ENCODE measurements around the gene STK24.

STK24 gene

GRCh38 chr13:98443329-98443728 is 133.6 kb downstream of the STK24 start:
- TF ChIP-seq EZH2phosphoT487 (IDR thresholded peaks at IDR 0.05; ENCODE audit: borderline replicate concordance, low read length): no peak
- TF ChIP-seq CTCF (IDR thresholded peaks at IDR 0.05; ENCODE audit: low read depth, low read length, poor library complexity, severe bottlenecking): no peak
- Histone ChIP-seq H3K4me3 (ENCODE audit: low read length) (no peak overlapping the region), H3K79me2 (ENCODE audit: control insufficient read depth, low read length) (no peaks in the 10 kb centered on the region)

DNA sequence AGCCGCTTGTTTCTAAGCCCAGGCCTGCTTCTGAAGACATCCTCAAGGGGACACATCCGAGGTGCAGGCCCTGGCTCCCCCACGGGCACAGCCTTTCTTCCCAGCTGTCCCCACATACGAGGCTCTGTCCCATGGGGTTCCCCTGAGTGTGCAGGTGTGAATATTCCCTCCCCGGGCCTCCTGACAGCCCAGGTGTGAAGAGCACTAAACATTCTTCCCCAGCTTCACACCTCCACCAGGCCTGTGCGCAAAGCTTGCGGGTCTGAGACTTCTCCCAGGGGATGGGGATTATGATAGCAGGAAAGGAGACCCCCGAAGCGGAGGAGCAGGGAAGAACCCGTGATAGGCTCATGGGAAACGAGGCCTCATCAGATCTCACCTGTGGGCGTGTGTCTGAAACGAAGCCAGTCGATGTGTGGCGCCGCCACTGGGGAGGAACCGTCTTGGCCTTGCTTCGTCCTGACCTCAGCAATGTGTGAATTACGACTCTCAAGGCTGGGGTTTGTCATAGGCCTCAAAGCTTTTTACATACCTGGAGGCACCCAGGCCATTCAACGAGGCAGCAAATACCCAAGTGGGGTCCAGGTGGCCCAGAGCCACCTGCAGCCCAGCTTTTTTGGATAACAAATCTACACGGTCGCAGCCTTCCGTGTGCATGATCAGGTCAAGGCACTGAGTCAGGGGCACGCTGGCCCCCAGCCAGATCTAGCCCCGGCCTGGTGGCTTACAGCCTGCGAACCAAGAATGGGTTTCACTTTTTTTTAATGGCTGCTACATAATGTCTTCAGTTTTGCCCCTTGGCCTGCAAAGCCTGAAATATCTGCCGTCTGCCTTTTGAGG is 134.3 kb downstream of the STK24 start:
- no peak overlapping the region for H3K4me2 ChIP-seq (ENCODE audit: low read length)
- H3K4me1 ChIP-seq (ENCODE audit: control insufficient read depth, low read length): peaks cover 11% of the 10 kb centered on the region
- no peaks in the 10 kb centered on the region for H3K27me3 ChIP-seq (ENCODE audit: control insufficient read depth, low read length)
- TF ChIP-seq CTCF (IDR thresholded peaks at IDR 0.05; ENCODE audit: low read depth, low read length, poor library complexity, severe bottlenecking) (no peak), EZH2phosphoT487 (IDR thresholded peaks at IDR 0.05; ENCODE audit: borderline replicate concordance, low read length) (no peak)
- no peak overlapping the region for H3K27ac ChIP-seq (ENCODE audit: low read depth, low read length)
- no peaks in the 10 kb centered on the region for H4K20me1 ChIP-seq (ENCODE audit: control insufficient read depth, insufficient read depth, low read depth, low read length)
- H3K36me3 ChIP-seq (ENCODE audit: control insufficient read depth, low read length): no peaks in the 10 kb centered on the region
- H3K79me2 ChIP-seq (ENCODE audit: control insufficient read depth, low read length): no peaks in the 10 kb centered on the region
- H3K9me3 ChIP-seq (ENCODE audit: control insufficient read depth, insufficient read depth, low read length): no peaks in the 10 kb centered on the region
- no peaks in the 10 kb centered on the region for H3F3A ChIP-seq (ENCODE audit: control insufficient read depth, insufficient read depth)
- no peaks in the 10 kb centered on the region for H3K9me2 ChIP-seq (replicated peaks; ENCODE audit: control insufficient read depth, low read length)
- no peak overlapping the region for H3K4me3 ChIP-seq (ENCODE audit: low read length)

More at GRCh38 chr13:98443329-98443728, 133.6 kb downstream of the STK24 start:
- Histone ChIP-seq H3K27me3 (ENCODE audit: control insufficient read depth, low read length) (no peaks in the 10 kb centered on the region), H3F3A (ENCODE audit: control insufficient read depth, insufficient read depth) (peaks cover under 1% of the 10 kb centered on the region; the same call in 1 of the 2 replicates), H3K9me2 (replicated peaks; ENCODE audit: control insufficient read depth, low read length) (no peaks in the 10 kb centered on the region), H3K4me2 (ENCODE audit: low read length) (no peak overlapping the region), H3K36me3 (ENCODE audit: control insufficient read depth, low read length) (peaks cover 6% of the 10 kb centered on the region; the same call in 1 of the 2 replicates), H3K4me1 (ENCODE audit: control insufficient read depth, low read length) (peaks cover 11% of the 10 kb centered on the region), H3K9me3 (ENCODE audit: control insufficient read depth, insufficient read depth, low read length) (no peaks in the 10 kb centered on the region), H3K27ac (ENCODE audit: low read depth, low read length) (no peak overlapping the region), H4K20me1 (ENCODE audit: control insufficient read depth, insufficient read depth, low read depth, low read length) (no peaks in the 10 kb centered on the region)

DNA sequence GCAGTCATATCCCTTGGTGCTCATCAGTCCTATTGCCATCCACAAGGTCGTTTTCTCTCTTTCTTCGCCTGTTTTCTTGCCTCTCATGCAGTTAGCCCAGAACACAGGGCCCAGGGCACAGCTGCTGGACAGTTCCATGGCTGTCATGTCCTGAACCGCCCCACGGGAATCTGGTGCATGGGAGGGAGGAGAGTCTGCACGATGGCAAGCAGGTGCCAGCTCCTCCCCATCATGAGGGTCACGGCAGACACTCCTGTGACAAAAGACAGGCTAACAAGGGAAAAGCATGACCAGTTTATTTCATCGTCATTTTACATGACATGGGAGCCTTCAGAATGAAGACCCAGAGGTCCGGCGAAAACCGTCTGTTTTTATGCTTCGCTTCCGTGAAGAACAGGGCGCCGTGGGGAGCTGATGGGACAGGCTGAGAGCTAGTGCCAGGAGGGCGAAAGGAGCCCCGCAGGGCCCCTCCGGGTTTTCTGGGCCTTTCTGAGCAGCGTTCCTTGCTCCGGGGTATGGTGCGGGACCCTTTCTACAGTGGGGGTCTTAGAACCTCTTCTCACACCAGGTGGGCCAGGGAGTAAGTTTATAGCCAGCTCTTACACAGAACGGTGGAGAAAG is 135.7 kb downstream of the STK24 start:
- H4K20me1 ChIP-seq (ENCODE audit: control insufficient read depth, insufficient read depth, low read depth, low read length): no peaks in the 10 kb centered on the region
- no peaks in the 10 kb centered on the region for H3K79me2 ChIP-seq (ENCODE audit: control insufficient read depth, low read length)
- no peak overlapping the region for H3K4me2 ChIP-seq (ENCODE audit: low read length)
- H3K36me3 ChIP-seq (ENCODE audit: control insufficient read depth, low read length): no peaks in the 10 kb centered on the region
- no peak for TF ChIP-seq CTCF (IDR thresholded peaks at IDR 0.05; ENCODE audit: low read depth, low read length, poor library complexity, severe bottlenecking)
- no peak for TF ChIP-seq EZH2phosphoT487 (IDR thresholded peaks at IDR 0.05; ENCODE audit: borderline replicate concordance, low read length)
- no peaks in the 10 kb centered on the region for H3K9me3 ChIP-seq (ENCODE audit: control insufficient read depth, insufficient read depth, low read length)
- H3K4me3 ChIP-seq (ENCODE audit: low read length): no peak overlapping the region
- no peak overlapping the region for H3K27ac ChIP-seq (ENCODE audit: low read depth, low read length)
- H3K9me2 ChIP-seq (replicated peaks; ENCODE audit: control insufficient read depth, low read length): no peaks in the 10 kb centered on the region
- no peaks in the 10 kb centered on the region for H3F3A ChIP-seq (ENCODE audit: control insufficient read depth, insufficient read depth)
- peaks cover 8% of the 10 kb centered on the region for H3K4me1 ChIP-seq (ENCODE audit: control insufficient read depth, low read length)
- H3K27me3 ChIP-seq (ENCODE audit: control insufficient read depth, low read length): no peaks in the 10 kb centered on the region
